Body of pancreas (tissue), 4 donors: Measurements from ENCODE around the gene CAPN5. TPM values are rescaled to one million over a fixed set of nuclear protein-coding genes. Genes with fewer than 3 reads are reported as not detected.

ENCODE experiments used
- ATAC-seq: fragments of 150-250 bp; one replicate; pipeline ENCODE4 v1.9.1; 2016
- DNase-seq, 4 donors: peaks; one replicate each; pipeline ENCODE4 v3.0.0-alpha.2; 2019
- H3K27ac ChIP-seq, 4 donors: fragments of 200-600 bp; sonication (generic); 1 replicate in 3 of 4; 2 replicates in 1 of 4; pipeline versions ENCODE4 v1.5.1 to v1.6.1; 2016 to 2019; ENCODE audit warnings: mild to moderate bottlenecking in 1 of 4, mixed read lengths in 1 of 4, moderate library complexity in 1 of 4
- H3K27me3 ChIP-seq, 2 donors: fragments of 200-600 bp; sonication (generic); one replicate each; pipeline ENCODE4 v1.6.0; 2016; ENCODE audit warnings: mild to moderate bottlenecking in 1 of 2
- H3K36me3 ChIP-seq, 2 donors: fragments of 200-600 bp; sonication (generic); replicated peaks in 1 of 2; 2 replicates each; pipeline ENCODE4 v1.5.1; 2016; ENCODE audit warnings: low read depth in 2 of 2; ENCODE audit not compliant: insufficient read depth in 1 of 2
- H3K4me1 ChIP-seq: fragments of 200-600 bp; sonication (generic); one replicate; pipeline ENCODE4 v1.6.0; 2016
- H3K4me3 ChIP-seq, 2 donors: fragments of 200-600 bp; sonication (generic); 1 replicate in 1 of 2; 2 replicates in 1 of 2; pipeline ENCODE4 v1.5.1; 2016 to 2019
- H3K9me3 ChIP-seq, 3 donors: fragments of 200-600 bp; sonication (generic); 1 replicate in 2 of 3; 2 replicates in 1 of 3; pipeline ENCODE4 v1.5.1; 2016
- POLR2A ChIP-seq, 3 donors: fragments of 450-650 bp; IDR thresholded peaks; one replicate each; pipeline ENCODE4 v1.6.1; 2016; ENCODE audit warnings: antibody characterized with exemption in 3 of 3, mild to moderate bottlenecking in 2 of 3
- WGBS, 2 donors: methylation state at CpG; one replicate each; pipeline ENCODE4 v1.1.5; 2017; 5-methylcytosine and 5-hydroxymethylcytosine counted together
- intact Hi-C: fragments of 100-400 bp; cut with DNase I; formaldehyde crosslinking; loops from one replicate; pipeline ENCODE4 v1.15.1; 2023
- total RNA-seq, 2 donors: library from RNA; depleted of rRNA; stranded (reverse); fragments of >200 nt; gene quantifications; one replicate each; pipeline ENCODE4 v1.1.0, GENCODE V29; 2016
- TF ChIP-seq, protein P1 (sequence below), 7 experiments: fragments of 450-650 bp in 4 of 7; fragments of 200-600 bp in 3 of 7; sonication (generic) in 3 of 7; IDR thresholded peaks; one replicate each; pipeline ENCODE4 v1.5.1; 2016 to 2019; ENCODE audit warnings: antibody characterized with exemption in 7 of 7

CAPN5 gene
- total RNA-seq, 2 donors from 2014 or later: 7.8 to 13.8 TPM

DNA sequence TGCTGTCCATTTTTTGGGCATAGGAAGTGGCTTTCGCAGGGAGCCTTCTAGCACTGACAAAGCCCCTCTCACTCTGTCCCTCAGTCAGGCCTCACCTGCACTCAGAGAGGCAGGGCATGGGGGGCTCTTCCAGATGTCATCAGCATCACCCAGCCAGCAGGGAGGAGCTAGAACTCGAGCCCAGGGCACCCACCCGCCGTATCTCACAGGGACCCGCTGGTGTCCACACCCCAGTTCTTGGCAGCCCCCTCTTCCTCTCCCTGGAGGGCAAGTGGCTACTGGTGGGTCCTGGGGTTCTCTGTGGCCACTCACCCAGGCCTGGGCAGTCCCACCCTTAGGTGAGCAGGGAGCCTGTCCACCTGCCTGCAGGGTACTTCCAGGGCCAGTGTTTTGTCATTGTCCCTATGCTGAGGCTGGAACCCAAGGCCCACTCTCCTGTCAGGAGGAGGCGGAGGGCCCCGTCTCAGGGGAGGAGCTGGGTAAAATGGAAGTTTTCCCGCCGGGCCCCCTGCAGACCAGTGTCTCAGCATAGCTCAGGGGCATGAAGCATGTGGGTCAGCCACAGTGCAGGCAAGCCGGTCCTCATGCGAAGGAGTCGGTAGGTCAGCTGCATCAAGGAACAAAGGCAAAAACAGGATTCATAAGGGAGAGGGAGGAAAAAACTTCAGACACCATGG lies 83.1 kb downstream of the CAPN5 start:
- Histone ChIP-seq H3K27ac (no peak overlapping the region), H3K4me3 (no peak overlapping the region), H3K4me1 (no peaks in the 10 kb centered on the region), H3K9me3 (no peaks in the 10 kb centered on the region), H3K27me3 (no peaks in the 10 kb centered on the region), H3K36me3 (no peaks in the 10 kb centered on the region)
- no peak for DNase-seq
- 86 to 93% methylated on average over 12 of the region's 12 CpGs for WGBS, 2 donors
- ATAC-seq: no peak
- TF ChIP-seq, protein P1, sequence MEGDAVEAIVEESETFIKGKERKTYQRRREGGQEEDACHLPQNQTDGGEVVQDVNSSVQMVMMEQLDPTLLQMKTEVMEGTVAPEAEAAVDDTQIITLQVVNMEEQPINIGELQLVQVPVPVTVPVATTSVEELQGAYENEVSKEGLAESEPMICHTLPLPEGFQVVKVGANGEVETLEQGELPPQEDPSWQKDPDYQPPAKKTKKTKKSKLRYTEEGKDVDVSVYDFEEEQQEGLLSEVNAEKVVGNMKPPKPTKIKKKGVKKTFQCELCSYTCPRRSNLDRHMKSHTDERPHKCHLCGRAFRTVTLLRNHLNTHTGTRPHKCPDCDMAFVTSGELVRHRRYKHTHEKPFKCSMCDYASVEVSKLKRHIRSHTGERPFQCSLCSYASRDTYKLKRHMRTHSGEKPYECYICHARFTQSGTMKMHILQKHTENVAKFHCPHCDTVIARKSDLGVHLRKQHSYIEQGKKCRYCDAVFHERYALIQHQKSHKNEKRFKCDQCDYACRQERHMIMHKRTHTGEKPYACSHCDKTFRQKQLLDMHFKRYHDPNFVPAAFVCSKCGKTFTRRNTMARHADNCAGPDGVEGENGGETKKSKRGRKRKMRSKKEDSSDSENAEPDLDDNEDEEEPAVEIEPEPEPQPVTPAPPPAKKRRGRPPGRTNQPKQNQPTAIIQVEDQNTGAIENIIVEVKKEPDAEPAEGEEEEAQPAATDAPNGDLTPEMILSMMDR (IDR thresholded peaks at IDR 0.05): no peak
- no peak for TF ChIP-seq POLR2A (IDR thresholded peaks at IDR 0.05)
- intact Hi-C loops: no loop called here

DNA sequence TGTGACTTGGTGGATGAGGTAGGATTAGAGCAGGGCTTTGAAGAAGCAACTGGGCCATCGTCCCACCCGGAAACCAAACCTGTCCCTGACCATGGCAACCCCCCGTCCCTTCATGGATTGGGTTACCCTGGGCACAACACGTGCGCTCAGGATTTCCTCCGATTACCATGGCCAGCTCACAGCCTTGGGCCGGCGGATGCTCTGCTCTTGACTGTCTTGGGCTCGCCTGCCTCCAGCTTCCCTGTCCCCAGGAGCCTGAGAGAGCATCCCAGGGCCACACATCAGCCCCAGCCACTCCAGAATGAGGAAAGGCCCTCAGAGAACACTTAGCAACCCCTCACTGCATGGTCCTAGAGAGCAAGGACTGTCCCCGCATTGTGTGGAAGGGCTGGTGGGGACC lies 84.1 kb downstream of the CAPN5 start:
- intact Hi-C loops: no loop called here
- Histone ChIP-seq H3K36me3 (no peaks in the 10 kb centered on the region), H3K4me1 (no peaks in the 10 kb centered on the region), H3K4me3 (no peak overlapping the region), H3K27me3 (no peaks in the 10 kb centered on the region), H3K9me3 (no peaks in the 10 kb centered on the region), H3K27ac (no peak overlapping the region)
- WGBS, 2 donors: 85% methylated on average over 10 of the region's 10 CpGs; no CpG with 5 or more reads in 1 of the 2 donors
- TF ChIP-seq POLR2A (IDR thresholded peaks at IDR 0.05): no peak
- no peak for DNase-seq
- ATAC-seq: no peak

DNA sequence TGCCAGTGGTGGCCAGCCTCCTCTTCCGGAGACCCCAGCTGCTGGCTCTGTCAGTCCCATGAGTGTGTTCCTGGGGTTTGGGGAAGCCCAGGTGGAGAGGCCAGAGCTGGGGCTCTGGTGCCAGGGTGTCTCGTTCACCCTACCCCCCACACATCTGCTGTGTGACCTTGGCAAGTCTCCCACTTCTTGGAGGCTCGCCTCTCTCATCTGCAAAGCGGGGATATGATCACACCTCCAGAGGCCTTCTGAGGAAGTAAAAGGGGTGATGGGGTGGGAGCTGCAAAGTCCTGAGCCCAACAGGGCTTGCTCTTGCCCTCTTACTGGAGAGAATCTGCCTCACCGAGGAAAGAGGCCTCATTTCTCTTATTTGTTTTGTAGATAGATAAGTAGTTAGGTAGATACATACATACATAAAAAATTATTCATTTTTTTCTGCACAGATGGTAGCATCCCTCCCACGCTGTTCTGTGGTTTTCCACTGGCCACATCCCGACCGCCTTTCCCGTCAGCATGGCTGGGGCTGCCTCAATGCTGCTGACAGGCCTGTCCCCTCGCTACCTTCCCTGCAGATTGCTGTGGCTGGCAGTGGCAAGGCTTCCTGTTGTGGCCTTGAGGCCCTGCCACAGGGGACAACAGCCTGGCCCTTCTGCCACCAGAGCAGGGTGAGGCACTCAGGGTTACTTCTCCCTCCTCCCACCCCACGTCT lies 85.2 kb downstream of the CAPN5 start:
- peak in 1 of 4 donors; percentile 21 for DNase-seq

DNA sequence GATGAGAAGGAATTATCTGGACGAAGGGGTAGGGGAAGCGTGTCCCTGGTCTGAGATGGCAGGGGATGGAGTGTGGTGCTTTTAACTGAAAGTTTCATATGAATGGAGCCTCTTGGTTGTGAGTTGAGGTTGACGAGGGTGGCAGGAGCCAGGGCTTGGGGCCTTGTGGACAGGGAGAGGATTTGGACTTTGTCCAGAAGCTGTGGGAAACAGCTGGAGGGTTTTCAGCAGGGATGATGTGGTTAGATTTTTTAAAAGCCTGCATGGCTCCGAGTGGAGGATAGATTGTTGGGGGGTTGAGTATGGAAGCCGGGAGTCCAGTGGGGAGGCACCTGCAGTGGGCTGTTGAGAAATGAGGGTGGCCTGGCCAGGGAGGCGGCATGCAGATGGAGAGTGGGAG lies 86.1 kb downstream of the CAPN5 start:
- 78 to 93% methylated on average over 6 of the region's 6 CpGs for WGBS, 2 donors
- ATAC-seq: no peak
- no peak for DNase-seq

More for the DNA sequence above, 85.2 kb downstream of the CAPN5 start:
- Histone ChIP-seq H3K27ac (no peak overlapping the region), H3K27me3 (no peaks in the 10 kb centered on the region), H3K9me3 (no peaks in the 10 kb centered on the region), H3K36me3 (no peaks in the 10 kb centered on the region), H3K4me3 (no peak overlapping the region), H3K4me1 (no peaks in the 10 kb centered on the region)
- 70 to 76% methylated on average over 10 to 11 of the region's 11 CpGs for WGBS, 2 donors
- ATAC-seq: no peak
- intact Hi-C loops: no loop called here
- TF ChIP-seq, protein P1 (IDR thresholded peaks at IDR 0.05): no peak
- TF ChIP-seq POLR2A (IDR thresholded peaks at IDR 0.05): no peak

More for the DNA sequence above, 86.1 kb downstream of the CAPN5 start:
- Histone ChIP-seq H3K27ac (no peak overlapping the region), H3K9me3 (no peaks in the 10 kb centered on the region), H3K36me3 (no peaks in the 10 kb centered on the region), H3K4me1 (no peaks in the 10 kb centered on the region), H3K27me3 (no peaks in the 10 kb centered on the region), H3K4me3 (no peak overlapping the region)
- TF ChIP-seq POLR2A (IDR thresholded peaks at IDR 0.05): no peak
- TF ChIP-seq, protein P1 (IDR thresholded peaks at IDR 0.05): no peak
- intact Hi-C loops: no loop called here
